Neural cell (in vitro differentiated cells): ENCODE measurements around the gene OVOL3. TPM values are rescaled to one million over a fixed set of nuclear protein-coding genes. Genes with fewer than 3 reads are reported as not detected.

ENCODE experiments used
- H2AFZ ChIP-seq: fragments of 200-600, 300-800 bp; sonication (generic), shearing (Covaris generic); 2 replicates; pipeline ENCODE4 v1.6.0; 2014; ENCODE audit warnings: low read depth, mild to moderate bottlenecking, antibody characterized with exemption, low read length, moderate library complexity
- H3F3A ChIP-seq: fragments of 200-600 bp; shearing (Covaris generic); 2 replicates; pipeline ENCODE4 v1.6.1; 2016; ENCODE audit warnings: mild to moderate bottlenecking, moderate library complexity, mixed read lengths, antibody characterized with exemption, low read length; ENCODE audit not compliant: insufficient read depth, poor library complexity, severe bottlenecking
- H3K27ac ChIP-seq: fragments of 200-600, 300-800 bp; sonication (generic), shearing (Covaris generic); 2 replicates; pipeline ENCODE4 v1.5.1; 2014; ENCODE audit warnings: mild to moderate bottlenecking, low read length, moderate library complexity
- H3K27me3 ChIP-seq: fragments of 300-800, 200-600 bp; sonication (generic), shearing (Covaris generic); 2 replicates; pipeline ENCODE4 v1.6.0; 2014; ENCODE audit warnings: mild to moderate bottlenecking, low read depth, low read length, moderate library complexity; ENCODE audit not compliant: insufficient read depth
- H3K36me3 ChIP-seq: fragments of 300-800, 200-600 bp; sonication (generic), shearing (Covaris generic); 2 replicates; pipeline ENCODE4 v1.5.1; 2014; ENCODE audit warnings: mild to moderate bottlenecking, antibody characterized with exemption, low read length, moderate library complexity; ENCODE audit not compliant: insufficient read depth
- H3K4me2 ChIP-seq: fragments of 300-800, 200-600 bp; sonication (generic), shearing (Covaris generic); 2 replicates; pipeline ENCODE4 v1.6.0; 2014; ENCODE audit warnings: mild to moderate bottlenecking, low read length
- H3K4me3 ChIP-seq: fragments of 300-800, 200-600 bp; sonication (generic), shearing (Covaris generic); 2 replicates; pipeline ENCODE4 v1.5.1; 2014; ENCODE audit warnings: mild to moderate bottlenecking, low read length, moderate library complexity
- H3K79me2 ChIP-seq: fragments of 200-600 bp; shearing (Covaris generic); replicated peaks from 2 replicates; pipeline ENCODE4 v1.6.0; 2014; ENCODE audit warnings: mild to moderate bottlenecking, low read length, moderate library complexity; ENCODE audit not compliant: insufficient read depth
- H3K9ac ChIP-seq: fragments of 300-800, 200-600 bp; sonication (generic), shearing (Covaris generic); 2 replicates; pipeline ENCODE4 v1.6.1; 2016; ENCODE audit warnings: mild to moderate bottlenecking, low read length, mixed read lengths
- H3K9me2 ChIP-seq: fragments of 200-600 bp; shearing (Covaris generic); 2 replicates; pipeline ENCODE4 v1.6.1; 2016; ENCODE audit warnings: mild to moderate bottlenecking, low read length, mixed read lengths; ENCODE audit not compliant: insufficient read depth
- H3K9me3 ChIP-seq: fragments of 200-600, 300-800 bp; sonication (generic), shearing (Covaris generic); 2 replicates; pipeline ENCODE4 v1.6.1; 2016; ENCODE audit warnings: mild to moderate bottlenecking, mixed run types, low read length, moderate library complexity, mixed read lengths
- H4K20me1 ChIP-seq: fragments of 200-600 bp; shearing (Covaris generic); 2 replicates; pipeline ENCODE4 v1.6.1; 2016; ENCODE audit warnings: mild to moderate bottlenecking, mixed run types; ENCODE audit not compliant: insufficient read depth
- CTCF ChIP-seq: fragments of 450-650 bp; IDR thresholded peaks from 2 replicates; pipeline ENCODE4 v1.5.1; 2014; ENCODE audit warnings: antibody characterized with exemption, mild to moderate bottlenecking, moderate library complexity; ENCODE audit not compliant: poor library complexity, severe bottlenecking
- EP300 ChIP-seq: fragments of 450-650 bp; conservative IDR thresholded peaks from 2 replicates; pipeline ENCODE4 v1.6.1; 2014; ENCODE audit warnings: antibody characterized with exemption, mild to moderate bottlenecking, moderate library complexity; ENCODE audit not compliant: poor library complexity, severe bottlenecking
- MXI1 ChIP-seq: fragments of 450-650 bp; conservative IDR thresholded peaks from 2 replicates; pipeline ENCODE4 v1.6.1; 2014; ENCODE audit warnings: antibody characterized with exemption, mild to moderate bottlenecking; ENCODE audit not compliant: poor library complexity, severe bottlenecking
- POLR2AphosphoS5 ChIP-seq: IDR thresholded peaks from 2 replicates; pipeline ENCODE4 v1.6.1; 2012
- RAD21 ChIP-seq: fragments of 450-650 bp; conservative IDR thresholded peaks from 2 replicates; pipeline ENCODE4 v1.6.1; 2014; ENCODE audit warnings: antibody characterized with exemption, mild to moderate bottlenecking, moderate library complexity
- REST ChIP-seq: IDR thresholded peaks from 2 replicates; pipeline ENCODE4 v1.6.1; 2012; ENCODE audit warnings: borderline replicate concordance
- SMC3 ChIP-seq: fragments of 450-650 bp; conservative IDR thresholded peaks from 2 replicates; pipeline ENCODE4 v1.6.1; 2014; ENCODE audit warnings: antibody characterized with exemption, mild to moderate bottlenecking, moderate library complexity; ENCODE audit not compliant: poor library complexity
- TAF1 ChIP-seq: IDR thresholded peaks from 2 replicates; pipeline ENCODE4 v1.6.1; 2012; ENCODE audit warnings: low read depth
- polyA plus RNA-seq: library from polyadenylated mRNA; depleted of rRNA; stranded (reverse); fragments of >200 nt; gene quantifications from 2 replicates; pipeline ENCODE4 v1.2.3, GENCODE V29; 2014

OVOL3 gene
- polyA plus RNA-seq, 1 donor from 2014 or later: not detected

- Histone ChIP-seq H3K79me2 (no peaks in the 10 kb centered on the region), H3K27ac (no peak overlapping the region), H3K9me3 (no peaks in the 10 kb centered on the region), H3F3A (no peaks in the 10 kb centered on the region), H3K36me3 (no peaks in the 10 kb centered on the region), H3K4me2 (no peak overlapping the region), H3K9ac (no peak overlapping the region), H2AFZ (no peak overlapping the region), H3K9me2 (no peaks in the 10 kb centered on the region), H4K20me1 (no peaks in the 10 kb centered on the region), H3K4me3 (no peak overlapping the region), H3K27me3 (no peaks in the 10 kb centered on the region)
- TF ChIP-seq TAF1 (no peak), REST (no peak), MXI1 (no peak), SMC3 (no peak), POLR2AphosphoS5 (no peak), RAD21 (no peak), CTCF (no peak), EP300 (no peak)
These were observed 40.4 kb downstream of the OVOL3 start for GRCh38 chr19:36151144-36152018.

- Histone ChIP-seq H3K27me3 (no peaks in the 10 kb centered on the region), H4K20me1 (no peaks in the 10 kb centered on the region), H3K79me2 (no peaks in the 10 kb centered on the region), H3K9me2 (no peaks in the 10 kb centered on the region), H3K27ac (no peak overlapping the region), H3F3A (no peaks in the 10 kb centered on the region), H2AFZ (no peak overlapping the region), H3K4me3 (no peak overlapping the region), H3K36me3 (no peaks in the 10 kb centered on the region), H3K4me2 (no peak overlapping the region), H3K9ac (no peak overlapping the region), H3K9me3 (no peaks in the 10 kb centered on the region)
- no peak for TF ChIP-seq SMC3
- TF ChIP-seq CTCF: no peak
- no peak for TF ChIP-seq TAF1
These were observed 41.0 kb downstream of the OVOL3 start for GRCh38 chr19:36152019-36152351.
